Left ventricle myocardium inferior (tissue), 1 donor: ENCODE measurements around the gene WBP4. TPM values are rescaled to one million over a fixed set of nuclear protein-coding genes. Genes with fewer than 3 reads are reported as not detected.
"Not testable (repeated sequence)": the region's sequence is repeated elsewhere in the genome, so short reads cannot be mapped to it uniquely, and the experiment has no call there.

Source experiments
- DNase-seq: peaks from one replicate; pipeline ENCODE4 v3.0.0-alpha.2; 2020
- H3K27ac ChIP-seq: fragments of 200-600 bp; replicated peaks from 2 replicates; pipeline ENCODE4 v1.8.0; 2021
- H3K27me3 ChIP-seq: fragments of 200-600 bp; 2 replicates; pipeline ENCODE4 v1.8.0; 2021; ENCODE audit warnings: low read depth
- H3K36me3 ChIP-seq: fragments of 200-600 bp; 2 replicates; pipeline ENCODE4 v1.8.0; 2021
- H3K4me1 ChIP-seq: fragments of 200-600 bp; 2 replicates; pipeline ENCODE4 v1.8.0; 2021
- H3K4me3 ChIP-seq: fragments of 200-600 bp; 2 replicates; pipeline ENCODE4 v1.8.0; 2021; ENCODE audit warnings: mild to moderate bottlenecking, moderate library complexity
- H3K9me3 ChIP-seq: fragments of 200-600 bp; replicated peaks from 2 replicates; pipeline ENCODE4 v1.8.0; 2021
- intact Hi-C: fragments of 100-400 bp; cut with micrococcal nuclease; formaldehyde crosslinking; loops from one replicate; pipeline ENCODE4 v1.11.0; 2022
- total RNA-seq: library from RNA; stranded (reverse); fragmentation: NEBNext Ultra II Directional; extraction: Animal tissue kit (Norgen Biotek cat#: 25700); gene quantifications from one replicate; pipeline ENCODE4 v1.2.1, GENCODE V29; 2021
- TF ChIP-seq, protein P1 (sequence below): fragments of 200-600 bp; IDR thresholded peaks from 2 replicates; pipeline ENCODE4 v1.8.0; 2021; ENCODE audit warnings: antibody characterized with exemption, mild to moderate bottlenecking, borderline replicate concordance
- donor health status: DM: no; HTN: yes; CAD: no; lungs with severe emphysema.

The WBP4 gene
- total RNA-seq, 1 donor from 2014 or later: 22.6 TPM

- Histone ChIP-seq H3K27me3 (no peaks in the 10 kb centered on the region), H3K9me3 (no peaks in the 10 kb centered on the region), H3K36me3 (no peaks in the 10 kb centered on the region), H3K27ac (no peak overlapping the region), H3K4me1 (peaks cover 96% of the 10 kb centered on the region), H3K4me3 (no peak overlapping the region)
- DNase-seq: no peak
- TF ChIP-seq, protein P1, sequence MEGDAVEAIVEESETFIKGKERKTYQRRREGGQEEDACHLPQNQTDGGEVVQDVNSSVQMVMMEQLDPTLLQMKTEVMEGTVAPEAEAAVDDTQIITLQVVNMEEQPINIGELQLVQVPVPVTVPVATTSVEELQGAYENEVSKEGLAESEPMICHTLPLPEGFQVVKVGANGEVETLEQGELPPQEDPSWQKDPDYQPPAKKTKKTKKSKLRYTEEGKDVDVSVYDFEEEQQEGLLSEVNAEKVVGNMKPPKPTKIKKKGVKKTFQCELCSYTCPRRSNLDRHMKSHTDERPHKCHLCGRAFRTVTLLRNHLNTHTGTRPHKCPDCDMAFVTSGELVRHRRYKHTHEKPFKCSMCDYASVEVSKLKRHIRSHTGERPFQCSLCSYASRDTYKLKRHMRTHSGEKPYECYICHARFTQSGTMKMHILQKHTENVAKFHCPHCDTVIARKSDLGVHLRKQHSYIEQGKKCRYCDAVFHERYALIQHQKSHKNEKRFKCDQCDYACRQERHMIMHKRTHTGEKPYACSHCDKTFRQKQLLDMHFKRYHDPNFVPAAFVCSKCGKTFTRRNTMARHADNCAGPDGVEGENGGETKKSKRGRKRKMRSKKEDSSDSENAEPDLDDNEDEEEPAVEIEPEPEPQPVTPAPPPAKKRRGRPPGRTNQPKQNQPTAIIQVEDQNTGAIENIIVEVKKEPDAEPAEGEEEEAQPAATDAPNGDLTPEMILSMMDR: no peak
- intact Hi-C loops: no loop called here
Observed at GRCh38 chr13:41026788-41027187, 34.5 kb upstream of the WBP4 start.

DNA sequence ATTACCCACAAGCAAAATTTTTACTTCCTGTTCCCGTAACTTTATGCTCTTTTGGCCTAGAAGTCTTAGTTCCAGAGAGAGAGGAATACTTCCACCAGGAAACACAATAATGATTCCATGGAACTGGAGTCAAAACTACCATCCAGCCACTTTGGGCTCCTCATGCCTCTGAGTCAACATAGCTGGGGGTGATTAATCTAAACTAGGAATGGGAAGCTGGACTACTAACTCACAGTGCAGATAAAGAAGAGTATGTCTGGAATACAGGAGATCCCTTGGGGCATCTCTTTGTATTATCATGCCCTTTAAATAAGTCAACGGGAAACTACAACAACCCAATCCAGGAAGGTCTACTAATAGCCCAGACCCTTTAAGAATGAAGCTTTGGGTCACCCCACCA is 33.3 kb upstream of the WBP4 start:
- no peaks in the 10 kb centered on the region for H3K9me3 ChIP-seq
- no peaks in the 10 kb centered on the region for H3K27me3 ChIP-seq
- TF ChIP-seq, protein P1: no peak
- no peaks in the 10 kb centered on the region for H3K36me3 ChIP-seq
- no peak for DNase-seq
- H3K4me3 ChIP-seq: no peak overlapping the region
- peaks cover 84% of the 10 kb centered on the region for H3K4me1 ChIP-seq
- intact Hi-C loops: no loop called here
- no peak overlapping the region for H3K27ac ChIP-seq

- intact Hi-C loops: no loop called here
- Histone ChIP-seq H3K27me3 (no peaks in the 10 kb centered on the region), H3K9me3 (no peaks in the 10 kb centered on the region), H3K27ac (no peak overlapping the region), H3K4me3 (no peak overlapping the region), H3K36me3 (no peaks in the 10 kb centered on the region), H3K4me1 (peaks cover 84% of the 10 kb centered on the region)
- TF ChIP-seq, protein P1: no peak
- no peak for DNase-seq
Observed at GRCh38 chr13:41029629-41030028, 31.7 kb upstream of the WBP4 start.

DNA sequence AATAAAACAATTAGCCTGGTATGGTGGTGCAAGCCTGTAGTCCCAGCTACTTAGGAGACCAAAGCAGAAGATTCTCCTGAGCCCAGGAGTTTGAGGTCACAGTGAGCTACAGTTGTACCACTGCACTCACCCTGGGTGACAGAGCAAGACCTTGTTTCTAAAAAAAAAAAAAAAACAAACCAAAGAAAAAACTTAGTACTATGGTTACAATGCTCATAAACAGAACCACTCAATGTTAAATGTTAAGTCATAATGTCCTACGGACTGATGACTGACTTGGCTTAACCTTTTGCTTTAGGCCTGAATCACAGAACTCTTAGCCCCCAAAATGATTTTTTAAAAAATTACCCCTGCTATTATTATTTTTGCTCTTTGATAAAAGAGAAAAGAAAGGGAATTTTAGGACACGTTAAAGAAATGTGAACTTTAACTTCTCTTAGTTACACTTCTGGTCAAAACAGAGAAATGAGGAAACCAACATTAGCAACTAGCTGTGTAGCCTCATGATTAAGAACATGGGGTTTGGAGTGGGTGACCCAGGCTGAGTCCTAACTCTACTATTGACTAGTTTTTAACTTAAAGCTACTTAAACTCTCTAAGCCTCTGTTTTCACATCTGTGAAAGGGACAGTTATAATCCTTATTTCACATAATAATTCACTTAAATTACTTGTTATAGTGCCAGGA is 28.5 kb upstream of the WBP4 start:
- TF ChIP-seq, protein P1: no peak
- Histone ChIP-seq H3K27me3 (no peaks in the 10 kb centered on the region), H3K27ac (no peak overlapping the region), H3K4me1 (peaks cover 61% of the 10 kb centered on the region), H3K9me3 (no peaks in the 10 kb centered on the region), H3K36me3 (no peaks in the 10 kb centered on the region), H3K4me3 (no peak overlapping the region)
- DNase-seq: no peak
- intact Hi-C loops: no loop called here

- peaks cover 46% of the 10 kb centered on the region for H3K4me1 ChIP-seq
- TF ChIP-seq, protein P1: no peak
- H3K36me3 ChIP-seq: no peaks in the 10 kb centered on the region
- no peak overlapping the region for H3K27ac ChIP-seq
- H3K27me3 ChIP-seq: no peaks in the 10 kb centered on the region
- H3K9me3 ChIP-seq: no peaks in the 10 kb centered on the region
- intact Hi-C loops: no loop called here
- H3K4me3 ChIP-seq: no peak overlapping the region
- DNase-seq: no peak
Observed at GRCh38 chr13:41034382-41034781, 26.9 kb upstream of the WBP4 start.

GRCh38 chr13:41034881-41035280 is 26.4 kb upstream of the WBP4 start:
- no peaks in the 10 kb centered on the region for H3K27me3 ChIP-seq
- DNase-seq: no peak
- H3K36me3 ChIP-seq: no peaks in the 10 kb centered on the region
- H3K4me3 ChIP-seq: no peak overlapping the region
- H3K4me1 ChIP-seq: peaks cover 46% of the 10 kb centered on the region
- TF ChIP-seq, protein P1: no peak
- no peak overlapping the region for H3K27ac ChIP-seq
- intact Hi-C loops: no loop called here
- H3K9me3 ChIP-seq: no peaks in the 10 kb centered on the region

GRCh38 chr13:41036557-41036956 is 24.8 kb upstream of the WBP4 start:
- H3K27me3 ChIP-seq, intact Hi-C loops, H3K36me3 ChIP-seq, H3K27ac ChIP-seq, H3K9me3 ChIP-seq, DNase-seq, H3K4me3 ChIP-seq: not testable (repeated sequence)
- peaks cover 34% of the 10 kb centered on the region for H3K4me1 ChIP-seq
